Hepatocyte (in vitro differentiated cells): ENCODE measurements around the gene NRCAM.

Experiments
- CTCF ChIP-seq: fragments of 200-600 bp; sonication (generic); IDR thresholded peaks from 2 replicates; pipeline ENCODE4 v1.5.1; 2016; ENCODE audit warnings: antibody characterized with exemption, mild to moderate bottlenecking; ENCODE audit not compliant: poor library complexity
- EZH2 ChIP-seq: fragments of 200-600 bp; sonication (generic); IDR thresholded peaks from 2 replicates; pipeline ENCODE4 v1.6.1; 2016; ENCODE audit warnings: antibody characterized with exemption, mild to moderate bottlenecking, borderline replicate concordance

GRCh38 chr7:108138911-108139310, 317.3 kb downstream of the NRCAM start:
- no peak for TF ChIP-seq CTCF
- TF ChIP-seq EZH2 = no peak
